Activated B cell treated with CpG ODN at 0.5 μM for 24 hours (primary cell): ENCODE data around the gene AVPR2. TPM values are rescaled to one million over a fixed set of nuclear protein-coding genes. Genes with fewer than 3 reads are reported as not detected.

Experiments
- ATAC-seq: fragments of 200-7000 bp; cut with Tn5 transposase; one replicate; pipeline ENCODE4 v1.10.0; 2021; ENCODE audit warnings: low read depth, mild to moderate bottlenecking, moderate library complexity
- CTCF ChIA-PET: fragments of 350-600 bp; sonication (Branson Sonifier 250); formaldehyde crosslinking; loops from one replicate; lab custom pipeline; 2021; ENCODE audit warnings: antibody characterized with exemption; lab: Charles Lee
- POLR2A ChIA-PET: fragments of 350-600 bp; sonication (Branson Sonifier 250); formaldehyde crosslinking; loops from one replicate; lab custom pipeline; 2021; ENCODE audit warnings: antibody characterized with exemption; lab: Charles Lee
- DNase-seq: peaks from one replicate; pipeline ENCODE4 v3.0.0; 2022
- H3K27ac Mint-ChIP-seq: one replicate; pipeline ENCODE4 v1.8.0; 2020; ENCODE audit warnings: mixed read lengths
- H3K27me3 Mint-ChIP-seq: one replicate; pipeline ENCODE4 v1.8.0; 2021; ENCODE audit warnings: mixed read lengths
- H3K36me3 Mint-ChIP-seq: one replicate; pipeline ENCODE4 v1.8.0; 2021; ENCODE audit warnings: low read depth, mixed read lengths
- H3K4me1 Mint-ChIP-seq: one replicate; pipeline ENCODE4 v1.8.0; 2021; ENCODE audit warnings: mixed read lengths
- H3K4me3 Mint-ChIP-seq: one replicate; pipeline ENCODE4 v1.8.0; 2020; ENCODE audit warnings: mild to moderate bottlenecking, mixed read lengths
- H3K9me3 Mint-ChIP-seq: one replicate; pipeline ENCODE4 v1.8.0; 2020; ENCODE audit warnings: mixed read lengths
- intact Hi-C: fragments of 100-400 bp; cut with micrococcal nuclease; formaldehyde crosslinking; loops from one replicate; pipeline ENCODE4 v1.15.1; 2024
- total RNA-seq: library from RNA; stranded (reverse); gene quantifications from 2 replicates; pipeline ENCODE4 v1.2.3, GENCODE V29; 2022
- TF ChIP-seq, protein P1 (sequence below): fragments of 200-600 bp; IDR thresholded peaks from one replicate; pipeline ENCODE4 v1.8.0; 2022; ENCODE audit warnings: antibody characterized with exemption, mild to moderate bottlenecking

AVPR2 gene
- total RNA-seq, 1 donor from 2014 or later = not detected

DNA sequence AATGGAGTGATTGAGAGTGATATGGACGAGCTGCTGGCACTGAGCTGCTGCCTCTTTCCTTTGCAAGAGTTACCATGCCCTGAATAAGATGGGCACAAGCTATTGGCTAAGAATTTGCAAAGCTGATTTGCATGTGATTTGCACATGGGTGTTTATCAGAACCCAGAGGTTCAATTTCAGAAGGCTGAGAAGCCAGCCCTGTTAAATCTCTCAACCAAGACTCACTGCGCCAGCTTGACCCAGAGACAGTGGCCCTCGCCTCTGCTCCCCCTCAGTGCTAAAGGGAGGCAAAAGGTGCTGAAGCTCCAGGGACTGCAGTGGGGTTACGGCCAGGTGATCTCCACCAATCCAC is 20.9 kb downstream of the AVPR2 start:
- TF ChIP-seq, protein P1, sequence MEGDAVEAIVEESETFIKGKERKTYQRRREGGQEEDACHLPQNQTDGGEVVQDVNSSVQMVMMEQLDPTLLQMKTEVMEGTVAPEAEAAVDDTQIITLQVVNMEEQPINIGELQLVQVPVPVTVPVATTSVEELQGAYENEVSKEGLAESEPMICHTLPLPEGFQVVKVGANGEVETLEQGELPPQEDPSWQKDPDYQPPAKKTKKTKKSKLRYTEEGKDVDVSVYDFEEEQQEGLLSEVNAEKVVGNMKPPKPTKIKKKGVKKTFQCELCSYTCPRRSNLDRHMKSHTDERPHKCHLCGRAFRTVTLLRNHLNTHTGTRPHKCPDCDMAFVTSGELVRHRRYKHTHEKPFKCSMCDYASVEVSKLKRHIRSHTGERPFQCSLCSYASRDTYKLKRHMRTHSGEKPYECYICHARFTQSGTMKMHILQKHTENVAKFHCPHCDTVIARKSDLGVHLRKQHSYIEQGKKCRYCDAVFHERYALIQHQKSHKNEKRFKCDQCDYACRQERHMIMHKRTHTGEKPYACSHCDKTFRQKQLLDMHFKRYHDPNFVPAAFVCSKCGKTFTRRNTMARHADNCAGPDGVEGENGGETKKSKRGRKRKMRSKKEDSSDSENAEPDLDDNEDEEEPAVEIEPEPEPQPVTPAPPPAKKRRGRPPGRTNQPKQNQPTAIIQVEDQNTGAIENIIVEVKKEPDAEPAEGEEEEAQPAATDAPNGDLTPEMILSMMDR = no peak
- H3K4me3 Mint-ChIP-seq = peak overlapping the region; percentile 92
- H3K27ac Mint-ChIP-seq = peak overlapping the region; percentile 97
- ATAC-seq (no peak), DNase-seq (no peak)
- intact Hi-C loops = loop anchor here (2.0 to 5.0 kb wide), 3 partner anchors 25 to 328 kb away; partner anchors contain the start of gene CCNQ
- CTCF ChIA-PET = interaction anchor here (0.8 to 7.7 kb wide), 2 partner anchors 23 to 146 kb away, joined by 3 to 146 read pairs; partner anchors contain the start of gene RENBP
- peaks cover 52% of the 10 kb centered on the region for H3K4me1 Mint-ChIP-seq
- no peaks in the 10 kb centered on the region for H3K9me3 Mint-ChIP-seq
- POLR2A ChIA-PET = interaction anchor here (0.7 to 10.3 kb wide), 20 partner anchors 15 to 472 kb away, joined by 3 to 305 read pairs (median 4); partner anchors contain the start of genes AVPR2, FLNA, HCFC1 and IDH3G
- H3K36me3 Mint-ChIP-seq = peaks cover 7% of the 10 kb centered on the region
- H3K27me3 Mint-ChIP-seq = no peaks in the 10 kb centered on the region

DNA sequence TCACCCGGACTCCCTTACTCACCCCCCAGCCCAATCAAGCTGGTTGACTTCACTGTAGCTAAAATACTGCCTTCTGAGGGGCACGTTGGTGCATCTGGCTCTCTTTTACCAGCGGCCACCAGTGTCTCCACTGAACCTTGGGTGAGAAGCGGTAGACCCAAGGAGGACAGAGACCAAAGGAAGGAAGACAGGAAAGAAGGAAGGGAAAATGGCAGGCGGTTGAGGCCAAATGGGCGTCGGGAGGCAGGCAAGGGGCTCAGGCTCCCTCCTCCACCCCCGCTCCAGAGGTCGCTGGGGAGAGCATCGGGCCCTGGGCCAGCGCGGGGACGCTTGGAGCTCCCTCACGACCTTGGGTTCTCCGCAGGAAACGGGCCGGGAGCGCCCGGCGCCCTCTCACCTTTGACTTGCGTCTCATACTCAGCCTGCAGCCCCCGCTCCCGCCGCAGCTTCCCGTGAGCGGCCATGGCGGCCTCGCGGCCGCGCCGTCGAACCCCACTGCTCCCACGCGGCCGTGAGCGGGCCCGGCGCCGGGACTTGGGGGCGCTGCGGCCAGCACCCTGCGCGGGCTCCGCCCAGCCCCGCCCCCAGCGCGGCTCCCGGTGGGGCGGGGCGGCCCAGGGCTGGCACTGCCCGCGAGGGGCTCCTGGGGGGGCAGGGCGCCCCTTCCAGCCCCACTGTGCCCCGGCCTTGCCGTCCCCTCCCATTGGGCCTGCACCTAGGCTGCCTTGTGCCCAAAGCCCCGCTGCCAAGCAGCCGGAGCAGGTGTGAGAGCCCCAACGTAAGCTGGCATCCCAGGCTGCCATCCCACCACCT is 21.5 kb downstream of the AVPR2 start, which contains the start of gene ARHGAP4:
Gene ARHGAP4 (minus strand): TSS at position 526 of the 813 bp plus-strand sequence. CDS start 62 bp downstream, at position 464.
- peak within 1 kb of the TSS; percentile 92 for H3K4me3 Mint-ChIP-seq
- peaks cover 9% of the 10 kb centered on the region for H3K36me3 Mint-ChIP-seq
- TF ChIP-seq, protein P1 = no peak
- peak within 1 kb of the TSS; percentile 97 for H3K27ac Mint-ChIP-seq
- peak; percentile 48 for DNase-seq
- ChIA-PET POLR2A (interaction anchor here (0.7 to 10.3 kb wide), 28 partner anchors 15 to 621 kb away, joined by 3 to 305 read pairs (median 4); partner anchors contain the start of genes AVPR2, BCAP31, FLNA and G6PD), CTCF (interaction anchor here (0.8 to 7.7 kb wide), 3 partner anchors 22 to 894 kb away, joined by 3 to 146 read pairs (median 3); partner anchors contain the start of gene RENBP)
- peak; percentile 4 for ATAC-seq
- H3K9me3 Mint-ChIP-seq = no peaks in the 10 kb centered on the region
- no peaks in the 10 kb centered on the region for H3K27me3 Mint-ChIP-seq
- intact Hi-C loops = loop anchor here (1.0 to 5.0 kb wide), 6 partner anchors 25 to 453 kb away; partner anchors contain the start of genes CCNQ, EMD and MECP2
- peaks cover 55% of the 10 kb centered on the region for H3K4me1 Mint-ChIP-seq

DNA sequence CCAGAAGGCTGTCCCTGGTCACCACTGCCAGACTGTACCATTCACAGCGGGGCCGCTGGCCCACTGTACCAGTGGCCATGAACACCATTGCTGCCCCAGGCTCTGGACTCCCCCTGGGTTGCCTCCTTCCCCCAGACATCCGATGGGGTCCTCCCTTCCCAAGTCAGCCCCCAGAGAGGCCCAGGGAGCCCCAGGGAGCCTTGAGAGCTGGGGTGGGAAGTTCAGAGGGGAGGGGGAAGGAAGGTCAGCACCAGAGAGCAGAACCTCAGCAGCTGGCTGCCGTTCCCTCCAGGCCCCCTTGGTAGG is 22.0 kb downstream of the AVPR2 start:
- Mint-ChIP-seq H3K4me3 (peak overlapping the region; percentile 87), H3K27ac (peak overlapping the region; percentile 96), H3K27me3 (no peaks in the 10 kb centered on the region), H3K4me1 (peaks cover 55% of the 10 kb centered on the region), H3K9me3 (no peaks in the 10 kb centered on the region), H3K36me3 (peaks cover 12% of the 10 kb centered on the region)
- CTCF ChIA-PET = interaction anchor here (1.0 to 7.7 kb wide), 2 partner anchors 22 to 894 kb away, joined by 3 to 146 read pairs; partner anchors contain the start of gene RENBP
- ATAC-seq = peak; percentile 1
- DNase-seq = no peak
- intact Hi-C loops = loop anchor here (1.0 to 5.0 kb wide), 5 partner anchors 109 to 453 kb away; partner anchors contain the start of genes CCNQ, EMD and MECP2
- POLR2A ChIA-PET = interaction anchor here (0.7 to 10.3 kb wide), 20 partner anchors 15 to 621 kb away, joined by 3 to 305 read pairs (median 6); partner anchors contain the start of genes AVPR2, BCAP31, G6PD and HCFC1
- TF ChIP-seq, protein P1 = no peak

DNA sequence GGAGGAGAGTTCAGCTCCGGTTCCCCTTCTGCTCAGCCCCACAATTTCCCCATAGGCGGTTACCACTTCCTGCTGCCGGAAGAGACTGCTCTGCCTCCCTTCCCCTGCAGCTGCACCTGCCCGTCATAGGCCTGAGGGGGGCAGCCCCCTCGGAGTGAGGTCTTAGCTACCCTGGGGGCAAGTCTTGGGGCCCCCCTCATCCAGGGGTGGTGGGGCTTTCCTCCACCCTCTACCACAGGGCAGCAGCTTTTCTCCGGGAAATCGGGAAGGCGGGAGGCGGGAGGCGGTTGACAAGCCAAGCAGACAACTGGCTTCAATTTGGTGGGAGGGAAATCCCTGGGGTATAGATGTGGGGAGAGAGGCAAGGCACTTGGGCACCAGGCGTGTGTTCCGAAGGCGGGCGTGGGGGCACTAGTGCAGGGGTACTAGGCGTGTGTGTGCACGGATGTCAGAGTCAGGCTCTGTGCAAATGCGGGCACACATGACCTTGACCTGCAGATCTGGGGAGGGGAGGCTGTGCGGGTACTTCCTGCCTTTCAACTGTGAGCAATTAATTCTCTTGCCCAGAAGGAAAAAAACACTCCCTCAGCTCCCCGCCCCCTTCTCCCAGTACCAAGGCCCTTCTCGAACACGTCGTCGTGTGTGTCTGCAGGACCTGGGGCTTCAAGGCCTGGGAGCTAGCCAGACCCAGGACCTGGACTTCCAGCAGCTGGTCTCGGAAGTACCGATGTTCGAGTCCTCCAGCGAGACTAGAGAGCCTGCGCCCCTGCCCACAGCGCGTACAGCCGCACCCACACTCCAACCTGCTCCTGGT is 22.6 kb downstream of the AVPR2 start:
- POLR2A ChIA-PET = interaction anchor here (0.5 to 10.3 kb wide), 23 partner anchors 16 to 748 kb away, joined by 3 to 305 read pairs (median 5); partner anchors contain the start of genes AVPR2, BCAP31, G6PD and HCFC1
- CTCF ChIA-PET = interaction anchor here (1.0 to 7.7 kb wide), 2 partner anchors 21 to 895 kb away, joined by 3 to 146 read pairs; partner anchors contain the start of gene RENBP
- Mint-ChIP-seq H3K27ac (peak overlapping the region; percentile 96), H3K9me3 (no peaks in the 10 kb centered on the region), H3K36me3 (peaks cover 18% of the 10 kb centered on the region), H3K4me1 (peaks cover 54% of the 10 kb centered on the region), H3K4me3 (peak overlapping the region; percentile 87), H3K27me3 (no peaks in the 10 kb centered on the region)
- intact Hi-C loops = loop anchor here (1.0 to 5.0 kb wide), 6 partner anchors 8 to 452 kb away; partner anchors contain the start of genes CCNQ, EMD, MECP2 and NAA10
- DNase-seq (peak; percentile 64), ATAC-seq (peak; percentile 48)
- TF ChIP-seq, protein P1 = no peak
